ENCODE results near the gene RBM46. TPM values are rescaled to one million over a fixed set of nuclear protein-coding genes. Genes with fewer than 3 reads are reported as not detected.

The RBM46 gene
- total RNA-seq (2014; rRNA removed; shearing (Covaris generic)): not detected in 2 replicates
- not detected in 2 replicates for polyA plus RNA-seq (2015; cell fraction: cytosol; rRNA removed)
- polyA plus RNA-seq (2015; cell fraction: nucleus; rRNA removed): not detected in 2 replicates

- DNase-seq (ENCODE audit: low read depth): no peak
Measured at GRCh38 chr4:154781126-154781982, at the start of gene RBM46. TSS of gene RBM46 (plus strand) at chr4:154781272. CDS start at chr4:154796753, 15,481 bp downstream.

GRCh38 chr4:154731756-154732155, 49.3 kb upstream of the RBM46 start:
- no peak for DNase-seq (ENCODE audit: low read depth)

- DNase-seq (ENCODE audit: low read depth): no peak
Measured at GRCh38 chr4:154732669-154733068, 48.4 kb upstream of the RBM46 start.

GRCh38 chr4:154736770-154737169, 44.3 kb upstream of the RBM46 start:
- DNase-seq (ENCODE audit: low read depth): no peak

GRCh38 chr4:154738426-154738825, 42.6 kb upstream of the RBM46 start:
- peak; percentile 63 for DNase-seq (ENCODE audit: low read depth)

GRCh38 chr4:154739111-154739510, 42.0 kb upstream of the RBM46 start:
- DNase-seq (ENCODE audit: low read depth): peak; percentile 1

- no peak for DNase-seq (ENCODE audit: low read depth)
Measured at GRCh38 chr4:154740462-154740861, 40.6 kb upstream of the RBM46 start.

- DNase-seq (ENCODE audit: low read depth): no peak
Measured at GRCh38 chr4:154741131-154741665, 39.9 kb upstream of the RBM46 start.

- no peak for DNase-seq (ENCODE audit: low read depth)
Measured at GRCh38 chr4:154741922-154742850, 38.9 kb upstream of the RBM46 start.

- DNase-seq (ENCODE audit: low read depth): no peak
Measured at GRCh38 chr4:154743683-154744340, 37.3 kb upstream of the RBM46 start, which contains the start of gene LRAT. TSS of gene LRAT (plus strand) at chr4:154744000. CDS start at chr4:154744327, 327 bp downstream.

GRCh38 chr4:154744341-154744926, 36.6 kb upstream of the RBM46 start:
- no peak for DNase-seq (ENCODE audit: low read depth)

GRCh38 chr4:154757713-154758112, 23.4 kb upstream of the RBM46 start:
- DNase-seq (ENCODE audit: low read depth): no peak

- DNase-seq (ENCODE audit: low read depth): no peak
Measured at GRCh38 chr4:154760895-154761294, 20.2 kb upstream of the RBM46 start.

- DNase-seq (ENCODE audit: low read depth): no peak
Measured at GRCh38 chr4:154778264-154778663, 2.8 kb upstream of the RBM46 start.

GRCh38 chr4:154779362-154779947, 1.6 kb upstream of the RBM46 start:
- DNase-seq (ENCODE audit: low read depth): peak; percentile 11

GRCh38 chr4:154781983-154782293, 866 bp downstream of the RBM46 start:
- DNase-seq (ENCODE audit: low read depth): no peak

- DNase-seq (ENCODE audit: low read depth): peak; percentile 57
Measured at GRCh38 chr4:154807042-154807630, 26.1 kb downstream of the RBM46 start.

- no peak for DNase-seq (ENCODE audit: low read depth)
Measured at GRCh38 chr4:154818230-154818629, 37.2 kb downstream of the RBM46 start.

- peak; percentile 13 for DNase-seq (ENCODE audit: low read depth)
Measured at GRCh38 chr4:154822775-154823174, 41.7 kb downstream of the RBM46 start.

GRCh38 chr4:154836030-154836429, 55.0 kb downstream of the RBM46 start:
- DNase-seq (ENCODE audit: low read depth): no peak

All from HT1080 (cell line).